AG04450 (cell line): ENCODE results near the gene SMIM21. TPM values are rescaled to one million over a fixed set of nuclear protein-coding genes. Genes with fewer than 3 reads are reported as not detected.

Experiments used
- CTCF ChIA-PET: fragments of 300-600, 350-600 bp; formaldehyde crosslinking; extraction: SDS; loops from one replicate; lab custom pipeline; 2022; ENCODE audit warnings: antibody characterized with exemption, inconsistent platforms; lab: Charles Lee
- POLR2A ChIA-PET: fragments of 350-600 bp; formaldehyde crosslinking; extraction: SDS; loops from one replicate; lab custom pipeline; 2021; ENCODE audit warnings: antibody characterized with exemption, inconsistent platforms; lab: Yijun Ruan, JAX
- DNase-seq: peaks from one replicate; pipeline ENCODE4 v3.0.0-alpha.2; 2011; ENCODE audit warnings: low read depth, low spot score
- H3K27ac ChIP-seq: one replicate; pipeline ENCODE4 v1.5.1; 2012; ENCODE audit warnings: low read depth, low read length, control low read depth
- H3K27me3 ChIP-seq: one replicate; pipeline ENCODE4 v1.6.0; 2012; ENCODE audit warnings: low read length; ENCODE audit not compliant: control insufficient read depth, insufficient read depth
- H3K4me3 ChIP-seq: 2 replicates; pipeline ENCODE4 v1.5.1; 2011; ENCODE audit warnings: mild to moderate bottlenecking, low read depth, low read length, control low read depth
- H3K9me3 ChIP-seq: 2 replicates; pipeline ENCODE4 v1.5.1; 2012; ENCODE audit warnings: low read length; ENCODE audit not compliant: control insufficient read depth, insufficient read depth
- polyA plus RNA-seq: library from polyadenylated mRNA; depleted of rRNA; stranded (reverse); fragments of >200 nt; gene quantifications from 2 replicates; pipeline ENCODE4 v1.2.3, GENCODE V29; 2011
- TF ChIP-seq, protein P1 (sequence below): IDR thresholded peaks from 2 replicates; pipeline ENCODE4 v1.5.1; 2011; ENCODE audit warnings: low read depth, low read length, control low read depth, inconsistent platforms

The SMIM21 gene
- polyA plus RNA-seq, 1 experiment = not detected

DNA sequence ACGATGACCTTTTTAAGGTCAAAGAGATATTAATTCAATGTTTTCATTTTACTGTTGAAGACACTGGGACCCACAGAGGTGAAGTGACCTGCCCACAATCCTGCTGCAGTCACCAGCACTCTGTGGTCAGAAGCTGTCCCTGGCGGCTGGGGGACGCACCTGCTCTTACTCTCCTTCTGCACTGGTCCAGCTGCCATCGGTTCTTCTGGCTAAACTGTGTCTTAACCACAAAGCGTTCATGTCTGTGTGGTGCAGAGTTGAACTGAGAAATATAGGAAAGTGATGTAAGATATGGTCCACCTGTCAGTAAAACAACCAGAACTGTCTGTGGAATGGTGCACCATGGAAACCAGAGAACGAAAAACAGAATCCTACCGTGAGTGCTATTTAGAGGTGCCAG lies 44.9 kb upstream of the SMIM21 start:
- Histone ChIP-seq H3K27me3 (no peaks in the 10 kb centered on the region), H3K27ac (no peak overlapping the region), H3K9me3 (peaks cover 2% of the 10 kb centered on the region; the same call in 1 of the 2 replicates), H3K4me3 (no peak overlapping the region)
- no peak for DNase-seq
- CTCF ChIA-PET = interaction anchor here (0.8 kb wide), 1 partner anchor 31 kb away, joined by 3 read pairs; no protein-coding TSS in a partner anchor
- TF ChIP-seq, protein P1, sequence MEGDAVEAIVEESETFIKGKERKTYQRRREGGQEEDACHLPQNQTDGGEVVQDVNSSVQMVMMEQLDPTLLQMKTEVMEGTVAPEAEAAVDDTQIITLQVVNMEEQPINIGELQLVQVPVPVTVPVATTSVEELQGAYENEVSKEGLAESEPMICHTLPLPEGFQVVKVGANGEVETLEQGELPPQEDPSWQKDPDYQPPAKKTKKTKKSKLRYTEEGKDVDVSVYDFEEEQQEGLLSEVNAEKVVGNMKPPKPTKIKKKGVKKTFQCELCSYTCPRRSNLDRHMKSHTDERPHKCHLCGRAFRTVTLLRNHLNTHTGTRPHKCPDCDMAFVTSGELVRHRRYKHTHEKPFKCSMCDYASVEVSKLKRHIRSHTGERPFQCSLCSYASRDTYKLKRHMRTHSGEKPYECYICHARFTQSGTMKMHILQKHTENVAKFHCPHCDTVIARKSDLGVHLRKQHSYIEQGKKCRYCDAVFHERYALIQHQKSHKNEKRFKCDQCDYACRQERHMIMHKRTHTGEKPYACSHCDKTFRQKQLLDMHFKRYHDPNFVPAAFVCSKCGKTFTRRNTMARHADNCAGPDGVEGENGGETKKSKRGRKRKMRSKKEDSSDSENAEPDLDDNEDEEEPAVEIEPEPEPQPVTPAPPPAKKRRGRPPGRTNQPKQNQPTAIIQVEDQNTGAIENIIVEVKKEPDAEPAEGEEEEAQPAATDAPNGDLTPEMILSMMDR = no peak
- POLR2A ChIA-PET = no interaction called here

DNA sequence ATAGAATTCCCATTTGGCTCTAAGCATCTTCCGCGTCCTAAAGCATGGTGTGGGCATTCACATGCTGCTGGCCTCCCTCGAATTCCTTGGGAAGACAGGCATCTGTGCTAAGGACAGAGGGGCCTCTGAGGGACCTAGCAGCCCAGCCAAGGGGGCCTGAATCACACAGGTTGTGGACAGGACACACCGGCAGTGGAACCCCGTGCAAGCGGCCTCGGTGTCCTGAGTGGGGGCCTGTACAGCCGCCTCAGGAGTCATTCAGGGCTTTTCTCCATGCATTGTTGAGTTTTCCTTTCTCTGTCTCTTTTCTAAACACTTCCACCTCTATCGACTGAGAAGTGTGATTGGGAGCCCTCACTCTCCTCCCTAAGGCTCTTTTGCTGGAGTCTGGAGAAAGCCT lies 44.3 kb upstream of the SMIM21 start:
- no peak for DNase-seq
- ChIA-PET POLR2A (no interaction called here), CTCF (no interaction called here)
- H3K27ac ChIP-seq = no peak overlapping the region
- peaks cover 2% of the 10 kb centered on the region; the same call in 1 of the 2 replicates for H3K9me3 ChIP-seq
- no peaks in the 10 kb centered on the region for H3K27me3 ChIP-seq
- TF ChIP-seq, protein P1 = no peak
- no peak overlapping the region for H3K4me3 ChIP-seq

DNA sequence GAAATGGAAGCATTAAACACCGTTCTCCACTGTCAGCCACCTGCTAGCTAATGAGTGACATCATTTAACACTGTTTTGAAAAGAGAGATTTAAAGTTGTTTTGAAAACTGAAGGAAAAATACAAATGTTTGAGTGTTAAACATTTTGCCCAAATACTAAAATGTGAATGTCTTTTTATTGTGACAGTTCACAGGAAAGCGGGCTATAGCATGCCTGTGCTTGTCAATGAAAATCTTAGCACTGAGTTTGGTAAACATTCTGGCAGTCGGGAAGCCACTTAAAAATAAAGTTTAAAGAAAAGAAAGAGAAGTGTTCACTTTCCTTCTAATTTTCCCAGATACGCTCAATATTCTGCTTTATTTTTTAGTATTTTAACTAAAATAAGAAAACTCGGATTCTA lies 40.3 kb upstream of the SMIM21 start:
- no peak overlapping the region for H3K27ac ChIP-seq
- POLR2A ChIA-PET = no interaction called here
- peaks cover 2% of the 10 kb centered on the region; the same call in 1 of the 2 replicates for H3K9me3 ChIP-seq
- no peak overlapping the region for H3K4me3 ChIP-seq
- CTCF ChIA-PET = no interaction called here
- TF ChIP-seq, protein P1 = no peak
- DNase-seq = no peak
- H3K27me3 ChIP-seq = peaks cover 1% of the 10 kb centered on the region

DNA sequence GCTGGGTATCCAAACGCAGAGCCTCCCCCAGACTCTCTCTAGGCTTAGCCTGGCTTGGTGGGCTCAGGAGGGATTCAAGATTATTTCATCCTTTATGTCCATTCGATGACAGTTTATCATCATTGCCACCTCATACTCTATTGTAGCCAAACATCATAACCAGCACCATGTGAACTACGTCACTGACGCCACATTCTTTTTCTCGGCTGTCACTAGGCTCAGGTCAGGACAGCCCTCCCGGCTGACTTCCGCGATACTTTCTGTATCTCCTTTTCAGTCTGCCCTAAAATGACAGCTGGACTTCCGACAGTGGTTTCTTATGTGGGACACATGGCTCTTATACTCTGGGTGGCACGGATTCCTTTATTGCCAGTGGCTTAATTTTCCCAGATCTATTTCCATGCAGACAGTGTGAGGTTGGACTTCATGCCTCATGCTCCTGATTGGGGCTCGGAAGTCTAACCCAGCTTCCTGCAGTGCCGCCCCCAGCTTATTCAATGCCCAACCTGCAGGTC lies 39.8 kb upstream of the SMIM21 start:
- Histone ChIP-seq H3K27me3 (peaks cover 2% of the 10 kb centered on the region), H3K9me3 (peaks cover 2% of the 10 kb centered on the region; the same call in 1 of the 2 replicates), H3K4me3 (no peak overlapping the region), H3K27ac (no peak overlapping the region)
- TF ChIP-seq, protein P1 = no peak
- CTCF ChIA-PET = no interaction called here
- DNase-seq = no peak
- POLR2A ChIA-PET = no interaction called here

DNA sequence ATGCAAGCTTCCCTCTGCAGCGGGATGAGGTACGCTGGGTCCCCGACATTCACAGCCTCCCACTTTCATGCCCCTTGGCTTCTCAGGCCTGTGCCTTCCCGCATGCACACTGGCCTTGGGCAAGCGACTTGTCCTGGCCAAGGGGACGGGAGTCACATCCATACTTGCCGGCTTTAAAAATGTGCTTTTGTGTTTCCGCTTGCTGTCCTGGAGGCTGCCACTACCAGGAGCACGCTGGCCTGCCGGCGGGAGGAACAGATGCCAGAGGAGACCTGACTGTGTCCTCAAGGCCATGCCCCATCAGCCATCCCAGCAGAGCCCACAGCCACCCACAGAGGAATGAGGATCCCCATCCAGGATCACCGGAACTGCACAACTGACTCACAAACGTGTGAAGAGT lies 36.9 kb upstream of the SMIM21 start:
- Histone ChIP-seq H3K27ac (no peak overlapping the region), H3K9me3 (no peaks in the 10 kb centered on the region; the same call in 1 of the 2 replicates), H3K27me3 (peaks cover 2% of the 10 kb centered on the region), H3K4me3 (no peak overlapping the region)
- no peak for DNase-seq
- ChIA-PET POLR2A (no interaction called here), CTCF (no interaction called here)
- TF ChIP-seq, protein P1 = no peak
